Mucosa of rectum (tissue), 2 donors: Measurements from ENCODE around the gene SPHK1.

Experiments
- H3K27ac ChIP-seq, 2 donors: one replicate each; pipeline ENCODE4 v1.7.0; 2013; ENCODE audit warnings: inconsistent platforms in 2 of 2, low read depth in 2 of 2, low read length in 2 of 2
- H3K27me3 ChIP-seq, 2 donors: one replicate each; pipeline ENCODE4 v1.7.0; 2013; ENCODE audit warnings: low read length in 2 of 2; ENCODE audit not compliant: control insufficient read depth in 2 of 2, insufficient read depth in 2 of 2
- H3K36me3 ChIP-seq, 2 donors: one replicate each; pipeline ENCODE4 v1.7.0; 2013; ENCODE audit warnings: low read length in 2 of 2; ENCODE audit not compliant: control insufficient read depth in 2 of 2, insufficient read depth in 2 of 2
- H3K4me1 ChIP-seq, 2 donors: one replicate each; pipeline ENCODE4 v1.7.0; 2013; ENCODE audit warnings: low read length in 2 of 2, mild to moderate bottlenecking in 1 of 2; ENCODE audit not compliant: control insufficient read depth in 2 of 2, insufficient read depth in 2 of 2
- H3K4me3 ChIP-seq, 2 donors: one replicate each; pipeline ENCODE4 v1.7.0; 2013; ENCODE audit warnings: low read length in 2 of 2
- H3K9ac ChIP-seq, 2 donors: one replicate each; pipeline ENCODE4 v1.7.0; 2013; ENCODE audit warnings: low read length in 2 of 2, low read depth in 1 of 2, mild to moderate bottlenecking in 1 of 2
- H3K9me3 ChIP-seq, 2 donors: one replicate each; pipeline ENCODE4 v1.7.0; 2013; ENCODE audit warnings: low read length in 2 of 2; ENCODE audit not compliant: control insufficient read depth in 2 of 2
- donor health status: healthy.
- donor health status: Normal muscosa, but diverticular disease.

Gene SPHK1

DNA sequence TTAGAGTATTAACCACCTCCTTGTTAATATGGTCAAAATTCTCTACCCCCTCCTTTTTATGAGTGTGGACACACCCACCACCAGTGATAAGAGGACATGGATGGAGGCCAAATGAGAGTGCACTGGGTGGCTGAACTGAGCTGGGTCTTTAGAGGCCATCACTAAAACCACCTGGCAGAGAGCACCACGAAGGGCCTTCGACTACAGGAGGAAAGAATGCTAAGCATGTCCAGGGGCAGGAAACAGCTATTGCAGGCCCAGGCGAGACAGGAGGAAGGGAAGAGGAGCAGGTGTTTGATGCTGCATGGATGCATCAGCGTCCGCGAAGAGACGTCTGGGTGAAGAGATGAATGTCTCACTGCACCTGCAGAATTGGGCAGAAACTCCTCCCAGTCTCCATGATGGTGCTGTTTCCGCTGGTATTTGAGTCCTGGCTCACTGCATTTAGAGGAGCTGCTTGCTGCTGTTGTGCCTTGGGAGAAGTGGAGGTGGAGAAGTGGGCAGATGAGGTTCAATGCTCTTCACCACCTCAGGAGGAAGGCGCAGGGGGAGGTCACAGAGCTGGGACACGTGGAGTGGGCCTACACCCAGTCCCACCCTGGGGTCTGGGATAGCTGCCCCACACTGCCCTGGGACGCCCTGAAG lies 33.2 kb downstream of the SPHK1 start:
- Histone ChIP-seq H3K9me3 (no peaks in the 10 kb centered on the region), H3K27ac (no peak overlapping the region), H3K4me3 (no peak overlapping the region), H3K36me3 (no peaks in the 10 kb centered on the region), H3K4me1 (peaks cover 10 to 12% of the 10 kb centered on the region in 2 donors), H3K9ac (no peak overlapping the region), H3K27me3 (no peaks in the 10 kb centered on the region)

DNA sequence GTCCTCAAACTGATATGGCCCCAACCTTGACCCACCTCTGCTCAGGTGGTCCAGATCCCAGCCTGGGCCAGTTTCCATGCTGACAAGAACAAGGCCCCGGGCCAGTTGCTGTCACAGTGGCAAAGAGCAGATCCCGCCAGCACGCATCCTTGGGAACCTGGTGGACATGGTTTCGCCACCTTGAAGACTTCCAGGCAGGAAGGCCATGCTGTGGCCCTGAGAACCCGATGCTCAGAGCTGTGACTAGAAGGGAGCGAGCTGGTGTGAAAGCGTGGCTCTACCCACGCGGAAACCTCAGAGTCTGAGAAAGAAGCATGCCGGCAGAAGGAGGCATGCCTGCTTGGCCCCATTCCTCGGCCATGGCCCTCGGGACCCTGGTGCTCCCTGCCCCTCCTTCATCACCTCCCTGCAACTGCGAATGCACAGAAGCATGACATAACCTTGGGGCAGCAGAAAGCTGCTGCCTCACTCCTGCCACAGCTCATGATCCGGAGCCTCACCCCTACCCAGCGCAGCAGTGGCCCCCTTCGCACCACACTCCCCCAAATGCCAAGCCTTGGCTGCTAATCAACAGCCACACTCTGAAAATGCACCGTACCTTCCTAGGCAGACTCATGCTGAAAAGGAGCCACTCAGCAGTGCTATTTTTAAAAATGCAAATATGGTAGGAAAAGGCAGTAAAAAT lies 35.3 kb downstream of the SPHK1 start:
- Histone ChIP-seq H3K4me3 (no peak overlapping the region), H3K27ac (no peak overlapping the region), H3K27me3 (no peaks in the 10 kb centered on the region), H3K4me1 (peaks cover 7 to 11% of the 10 kb centered on the region in 2 donors), H3K9me3 (no peaks in the 10 kb centered on the region), H3K36me3 (no peaks in the 10 kb centered on the region), H3K9ac (no peak overlapping the region)

DNA sequence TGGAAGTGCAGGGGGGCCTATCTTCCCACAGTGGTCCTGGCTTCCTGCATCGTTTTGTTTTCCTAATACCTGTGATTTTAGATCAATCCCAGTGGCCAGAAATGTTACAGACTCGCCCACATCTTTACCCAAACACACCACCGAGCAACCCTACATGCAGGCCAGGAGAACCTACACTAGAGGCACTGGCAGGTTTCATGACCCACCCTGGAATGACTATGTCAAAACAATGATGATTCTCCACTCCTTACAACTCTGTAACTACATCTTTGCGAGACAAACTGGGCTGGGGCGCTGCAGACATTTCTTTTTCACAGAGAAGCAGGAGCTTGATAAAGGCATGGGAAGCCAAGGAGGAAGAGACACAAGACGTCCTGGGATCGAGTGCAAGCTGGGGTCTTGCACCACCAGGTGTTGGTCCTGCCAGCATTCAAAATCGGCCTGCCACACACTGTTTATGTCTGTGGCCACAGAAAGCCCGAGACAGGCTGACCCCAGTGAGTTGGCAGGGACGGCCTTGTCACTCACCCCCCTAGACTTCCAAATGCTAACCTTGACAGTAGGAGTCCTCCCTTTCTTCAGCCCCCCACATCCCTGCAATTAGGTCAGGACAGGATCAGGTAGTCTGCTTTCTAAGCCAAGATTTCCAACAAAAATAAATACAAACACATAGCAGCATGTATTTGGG lies 36.1 kb downstream of the SPHK1 start:
- Histone ChIP-seq H3K9me3 (no peaks in the 10 kb centered on the region), H3K4me1 (peaks cover 7 to 9% of the 10 kb centered on the region in 2 donors), H3K9ac (no peak overlapping the region), H3K27ac (no peak overlapping the region), H3K27me3 (no peaks in the 10 kb centered on the region), H3K4me3 (no peak overlapping the region), H3K36me3 (no peaks in the 10 kb centered on the region)

- no peak overlapping the region for H3K27ac ChIP-seq
- no peaks in the 10 kb centered on the region for H3K36me3 ChIP-seq
- peaks cover 7 to 9% of the 10 kb centered on the region in 2 donors for H3K4me1 ChIP-seq
- H3K9me3 ChIP-seq: no peaks in the 10 kb centered on the region
- no peak overlapping the region for H3K4me3 ChIP-seq
- no peak overlapping the region for H3K9ac ChIP-seq
- no peaks in the 10 kb centered on the region for H3K27me3 ChIP-seq
Observed at GRCh38 chr17:76421044-76421407, 36.6 kb downstream of the SPHK1 start.

- Histone ChIP-seq H3K4me1 (peaks cover 7 to 10% of the 10 kb centered on the region in 2 donors), H3K27ac (no peak overlapping the region), H3K9me3 (no peaks in the 10 kb centered on the region), H3K4me3 (no peak overlapping the region), H3K9ac (no peak overlapping the region), H3K27me3 (no peaks in the 10 kb centered on the region), H3K36me3 (no peaks in the 10 kb centered on the region)
Observed at GRCh38 chr17:76422406-76422805, 38.0 kb downstream of the SPHK1 start.

DNA sequence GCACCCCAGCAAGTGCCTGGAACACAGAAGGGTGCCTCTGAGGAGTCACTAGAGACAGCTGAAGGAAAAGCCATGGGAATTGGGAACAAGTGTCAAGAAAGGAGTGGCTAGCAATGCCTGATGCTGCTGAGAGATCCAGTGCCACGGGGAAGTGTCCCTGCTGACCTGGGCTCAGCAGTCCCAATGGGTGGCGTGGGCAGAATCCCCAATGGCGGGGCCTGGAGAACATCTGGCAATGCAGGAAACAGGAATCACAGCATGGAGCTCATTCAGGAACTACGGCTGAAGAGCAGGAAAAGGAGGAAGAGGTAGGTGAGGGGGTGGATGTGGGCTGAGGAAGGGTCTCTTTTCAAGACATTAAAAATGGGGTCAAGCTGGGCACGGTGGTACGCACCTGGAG lies 38.5 kb downstream of the SPHK1 start:
- H3K36me3 ChIP-seq: no peaks in the 10 kb centered on the region
- H3K4me1 ChIP-seq: peaks cover 11 to 13% of the 10 kb centered on the region in 2 donors
- H3K9ac ChIP-seq: no peak overlapping the region
- H3K27ac ChIP-seq: no peak overlapping the region
- H3K9me3 ChIP-seq: no peaks in the 10 kb centered on the region
- H3K27me3 ChIP-seq: no peaks in the 10 kb centered on the region
- no peak overlapping the region for H3K4me3 ChIP-seq

GRCh38 chr17:76426853-76427252 lies 42.4 kb downstream of the SPHK1 start:
- Histone ChIP-seq H3K9ac (no peak overlapping the region), H3K4me3 (no peak overlapping the region), H3K27me3 (no peaks in the 10 kb centered on the region), H3K36me3 (no peaks in the 10 kb centered on the region), H3K9me3 (no peaks in the 10 kb centered on the region), H3K4me1 (peaks cover 7 to 9% of the 10 kb centered on the region in 2 donors), H3K27ac (no peak overlapping the region)

DNA sequence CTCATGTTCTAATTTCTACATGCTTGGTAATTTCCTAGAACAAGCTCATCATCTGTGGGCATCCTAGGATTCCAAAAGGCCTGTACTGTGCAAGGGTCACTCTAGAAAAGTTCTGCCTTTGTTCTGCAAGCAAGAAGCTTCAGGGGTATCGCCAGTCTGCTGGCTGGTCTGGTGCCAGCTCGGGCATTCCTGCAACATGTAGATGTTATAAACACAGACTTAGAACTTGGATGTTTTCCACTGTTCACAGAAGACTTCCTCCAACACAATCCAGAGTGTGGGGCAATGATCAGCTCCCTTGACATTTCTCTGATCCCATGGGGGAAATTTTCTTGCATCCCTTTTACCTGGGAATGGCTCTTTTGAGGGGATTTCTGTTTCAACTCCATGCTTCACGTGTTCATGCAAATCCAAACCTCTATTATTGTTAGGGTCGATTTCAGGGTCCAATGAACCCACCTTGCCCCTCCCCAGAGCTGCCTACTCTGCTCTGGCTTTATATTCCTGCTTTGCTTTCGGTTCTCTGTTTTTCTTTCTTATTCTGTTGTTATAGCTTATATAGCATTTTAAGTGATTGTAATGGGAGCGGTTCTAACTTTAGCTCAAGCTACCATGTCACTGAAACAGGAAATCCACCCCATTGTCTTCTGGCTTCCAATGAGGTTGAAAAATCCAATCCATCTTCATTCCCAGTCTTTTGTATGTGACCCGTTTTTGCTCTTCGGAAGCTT lies 43.3 kb downstream of the SPHK1 start:
- Histone ChIP-seq H3K4me1 (peaks cover 7 to 9% of the 10 kb centered on the region in 2 donors), H3K36me3 (no peaks in the 10 kb centered on the region), H3K9ac (no peak overlapping the region), H3K27me3 (no peaks in the 10 kb centered on the region), H3K27ac (peak overlapping the region in 1 of 2 donors; percentile 37), H3K9me3 (no peaks in the 10 kb centered on the region), H3K4me3 (no peak overlapping the region)

GRCh38 chr17:76428511-76428910 lies 44.1 kb downstream of the SPHK1 start:
- Histone ChIP-seq H3K9ac (no peak overlapping the region), H3K27me3 (no peaks in the 10 kb centered on the region), H3K4me1 (peaks cover 7 to 9% of the 10 kb centered on the region in 2 donors), H3K36me3 (no peaks in the 10 kb centered on the region), H3K27ac (no peak overlapping the region), H3K9me3 (no peaks in the 10 kb centered on the region), H3K4me3 (no peak overlapping the region)

GRCh38 chr17:76431509-76431908 lies 47.1 kb downstream of the SPHK1 start:
- Histone ChIP-seq H3K27me3 (no peaks in the 10 kb centered on the region), H3K36me3 (no peaks in the 10 kb centered on the region), H3K4me1 (peaks cover 7 to 9% of the 10 kb centered on the region in 2 donors), H3K4me3 (no peak overlapping the region), H3K27ac (no peak overlapping the region), H3K9ac (no peak overlapping the region), H3K9me3 (no peaks in the 10 kb centered on the region)
